Neural cell (in vitro differentiated cells): ENCODE results near the gene RETREG1. TPM values are rescaled to one million over a fixed set of nuclear protein-coding genes. Genes with fewer than 3 reads are reported as not detected.

ENCODE experiments used
- H2AFZ ChIP-seq: fragments of 200-600, 300-800 bp; sonication (generic), shearing (Covaris generic); 2 replicates; pipeline ENCODE4 v1.6.0; 2014; ENCODE audit warnings: low read depth, mild to moderate bottlenecking, antibody characterized with exemption, low read length, moderate library complexity
- H3F3A ChIP-seq: fragments of 200-600 bp; shearing (Covaris generic); 2 replicates; pipeline ENCODE4 v1.6.1; 2016; ENCODE audit warnings: mild to moderate bottlenecking, moderate library complexity, mixed read lengths, antibody characterized with exemption, low read length; ENCODE audit not compliant: insufficient read depth, poor library complexity, severe bottlenecking
- H3K27ac ChIP-seq: fragments of 200-600, 300-800 bp; sonication (generic), shearing (Covaris generic); 2 replicates; pipeline ENCODE4 v1.5.1; 2014; ENCODE audit warnings: mild to moderate bottlenecking, low read length, moderate library complexity
- H3K27me3 ChIP-seq: fragments of 300-800, 200-600 bp; sonication (generic), shearing (Covaris generic); 2 replicates; pipeline ENCODE4 v1.6.0; 2014; ENCODE audit warnings: mild to moderate bottlenecking, low read depth, low read length, moderate library complexity; ENCODE audit not compliant: insufficient read depth
- H3K36me3 ChIP-seq: fragments of 300-800, 200-600 bp; sonication (generic), shearing (Covaris generic); 2 replicates; pipeline ENCODE4 v1.5.1; 2014; ENCODE audit warnings: mild to moderate bottlenecking, antibody characterized with exemption, low read length, moderate library complexity; ENCODE audit not compliant: insufficient read depth
- H3K4me2 ChIP-seq: fragments of 300-800, 200-600 bp; sonication (generic), shearing (Covaris generic); 2 replicates; pipeline ENCODE4 v1.6.0; 2014; ENCODE audit warnings: mild to moderate bottlenecking, low read length
- H3K4me3 ChIP-seq: fragments of 300-800, 200-600 bp; sonication (generic), shearing (Covaris generic); 2 replicates; pipeline ENCODE4 v1.5.1; 2014; ENCODE audit warnings: mild to moderate bottlenecking, low read length, moderate library complexity
- H3K79me2 ChIP-seq: fragments of 200-600 bp; shearing (Covaris generic); replicated peaks from 2 replicates; pipeline ENCODE4 v1.6.0; 2014; ENCODE audit warnings: mild to moderate bottlenecking, low read length, moderate library complexity; ENCODE audit not compliant: insufficient read depth
- H3K9ac ChIP-seq: fragments of 300-800, 200-600 bp; sonication (generic), shearing (Covaris generic); 2 replicates; pipeline ENCODE4 v1.6.1; 2016; ENCODE audit warnings: mild to moderate bottlenecking, low read length, mixed read lengths
- H3K9me2 ChIP-seq: fragments of 200-600 bp; shearing (Covaris generic); 2 replicates; pipeline ENCODE4 v1.6.1; 2016; ENCODE audit warnings: mild to moderate bottlenecking, low read length, mixed read lengths; ENCODE audit not compliant: insufficient read depth
- H3K9me3 ChIP-seq: fragments of 200-600, 300-800 bp; sonication (generic), shearing (Covaris generic); 2 replicates; pipeline ENCODE4 v1.6.1; 2016; ENCODE audit warnings: mild to moderate bottlenecking, mixed run types, low read length, moderate library complexity, mixed read lengths
- H4K20me1 ChIP-seq: fragments of 200-600 bp; shearing (Covaris generic); 2 replicates; pipeline ENCODE4 v1.6.1; 2016; ENCODE audit warnings: mild to moderate bottlenecking, mixed run types; ENCODE audit not compliant: insufficient read depth
- CTCF ChIP-seq: fragments of 450-650 bp; IDR thresholded peaks from 2 replicates; pipeline ENCODE4 v1.5.1; 2014; ENCODE audit warnings: antibody characterized with exemption, mild to moderate bottlenecking, moderate library complexity; ENCODE audit not compliant: poor library complexity, severe bottlenecking
- EP300 ChIP-seq: fragments of 450-650 bp; conservative IDR thresholded peaks from 2 replicates; pipeline ENCODE4 v1.6.1; 2014; ENCODE audit warnings: antibody characterized with exemption, mild to moderate bottlenecking, moderate library complexity; ENCODE audit not compliant: poor library complexity, severe bottlenecking
- EZH2 ChIP-seq: fragments of 200-600, 300-800 bp; shearing (Covaris generic), sonication (generic); IDR thresholded peaks from 2 replicates; pipeline ENCODE4 v1.6.1; 2014; ENCODE audit warnings: antibody characterized with exemption, low read length, borderline replicate concordance, mild to moderate bottlenecking; ENCODE audit not compliant: insufficient read depth, poor library complexity, severe bottlenecking
- MXI1 ChIP-seq: fragments of 450-650 bp; conservative IDR thresholded peaks from 2 replicates; pipeline ENCODE4 v1.6.1; 2014; ENCODE audit warnings: antibody characterized with exemption, mild to moderate bottlenecking; ENCODE audit not compliant: poor library complexity, severe bottlenecking
- POLR2AphosphoS5 ChIP-seq: IDR thresholded peaks from 2 replicates; pipeline ENCODE4 v1.6.1; 2012
- RAD21 ChIP-seq: fragments of 450-650 bp; conservative IDR thresholded peaks from 2 replicates; pipeline ENCODE4 v1.6.1; 2014; ENCODE audit warnings: antibody characterized with exemption, mild to moderate bottlenecking, moderate library complexity
- REST ChIP-seq: IDR thresholded peaks from 2 replicates; pipeline ENCODE4 v1.6.1; 2012; ENCODE audit warnings: borderline replicate concordance
- SMC3 ChIP-seq: fragments of 450-650 bp; conservative IDR thresholded peaks from 2 replicates; pipeline ENCODE4 v1.6.1; 2014; ENCODE audit warnings: antibody characterized with exemption, mild to moderate bottlenecking, moderate library complexity; ENCODE audit not compliant: poor library complexity
- TAF1 ChIP-seq: IDR thresholded peaks from 2 replicates; pipeline ENCODE4 v1.6.1; 2012; ENCODE audit warnings: low read depth
- polyA plus RNA-seq: library from polyadenylated mRNA; depleted of rRNA; stranded (reverse); fragments of >200 nt; gene quantifications from 2 replicates; pipeline ENCODE4 v1.2.3, GENCODE V29; 2014

Gene RETREG1
- polyA plus RNA-seq, 1 donor from 2014 or later = 25.4 TPM

- no peaks in the 10 kb centered on the region for H4K20me1 ChIP-seq
- H3K79me2 ChIP-seq = no peaks in the 10 kb centered on the region
- no peak overlapping the region for H2AFZ ChIP-seq
- no peak overlapping the region for H3K4me3 ChIP-seq
- H3K9me2 ChIP-seq = no peaks in the 10 kb centered on the region
- no peak overlapping the region for H3K9ac ChIP-seq
- H3K4me2 ChIP-seq = no peak overlapping the region
- TF ChIP-seq REST = no peak
- no peak for TF ChIP-seq TAF1
- no peak for TF ChIP-seq SMC3
- TF ChIP-seq POLR2AphosphoS5 = no peak
- TF ChIP-seq CTCF = no peak
- TF ChIP-seq RAD21 = no peak
- TF ChIP-seq EP300 = no peak
- TF ChIP-seq EZH2 = no peak
- no peak for TF ChIP-seq MXI1
- no peaks in the 10 kb centered on the region for H3K9me3 ChIP-seq
- H3F3A ChIP-seq = no peaks in the 10 kb centered on the region
- no peaks in the 10 kb centered on the region for H3K27me3 ChIP-seq
- no peaks in the 10 kb centered on the region for H3K36me3 ChIP-seq
- H3K27ac ChIP-seq = no peak overlapping the region
These were observed 91.1 kb downstream of the RETREG1 start for GRCh38 chr5:16525651-16526050.

- Histone ChIP-seq H3K9me2 (no peaks in the 10 kb centered on the region), H3K27me3 (no peaks in the 10 kb centered on the region), H2AFZ (no peak overlapping the region), H3K4me3 (no peak overlapping the region), H3K4me2 (no peak overlapping the region), H3K27ac (no peak overlapping the region), H3F3A (no peaks in the 10 kb centered on the region), H3K36me3 (no peaks in the 10 kb centered on the region), H3K9me3 (no peaks in the 10 kb centered on the region), H4K20me1 (no peaks in the 10 kb centered on the region), H3K79me2 (no peaks in the 10 kb centered on the region), H3K9ac (no peak overlapping the region)
- TF ChIP-seq CTCF (no peak), MXI1 (no peak), EZH2 (no peak), SMC3 (no peak), POLR2AphosphoS5 (no peak), RAD21 (no peak), REST (no peak), TAF1 (no peak)
These were observed 92.5 kb downstream of the RETREG1 start for GRCh38 chr5:16524286-16524685.
